HL-60 (cell line): ENCODE data around the gene RHBDD1.

Experiments
- CTCF ChIP-seq: IDR thresholded peaks from one replicate; pipeline ENCODE4 v1.5.1; 2011; ENCODE audit warnings: low read length, control low read depth, inconsistent platforms; ENCODE audit not compliant: insufficient read depth
- GABPA ChIP-seq: IDR thresholded peaks from 2 replicates; pipeline ENCODE4 v1.6.1; 2012; ENCODE audit warnings: low read depth

- TF ChIP-seq CTCF: no peak
- TF ChIP-seq GABPA: no peak
Measured at GRCh38 chr2:226797289-226797988, 38.4 kb upstream of the RHBDD1 start.
